OCI-LY7 (cell line): ENCODE measurements around the gene STOML2. TPM values are rescaled to one million over a fixed set of nuclear protein-coding genes. Genes with fewer than 3 reads are reported as not detected.
"Not testable (repeated sequence)": the region's sequence is repeated elsewhere in the genome, so short reads cannot be mapped to it uniquely, and the experiment has no call there.

Experiments used
- Bru-seq: library from RNA; stranded (reverse); fragments of 400-500 nt; gene quantifications from one replicate; lab custom pipeline; 2021; lab: Mats Ljungman, UMichigan
- BruChase-seq, 2 experiments: library from RNA; stranded (reverse); fragments of 400-500 nt; gene quantifications; one replicate each; lab custom pipeline; 2021; lab: Mats Ljungman, UMichigan
- BruUV-seq: library from RNA; stranded (reverse); fragments of 400-500 nt; replicated peaks from 2 replicates; lab custom pipeline; 2021; lab: Mats Ljungman, UMichigan
- CTCF ChIA-PET: fragments of 300-600 bp; sonication (Branson Sonifier 250); formaldehyde crosslinking; loops from one replicate; lab custom pipeline; 2022; ENCODE audit warnings: antibody characterized with exemption; ENCODE audit not compliant: unreplicated experiment; lab: Charles Lee
- POLR2A ChIA-PET: fragments of 300-600 bp; sonication (Branson Sonifier 250); formaldehyde crosslinking; loops from one replicate; lab custom pipeline; 2022; ENCODE audit warnings: antibody characterized with exemption; lab: Charles Lee
- DNase-seq: peaks from one replicate; pipeline ENCODE4 v3.0.0-alpha.2; 2015; ENCODE audit warnings: low spot score
- H2AFZ ChIP-seq: fragments of 200-600 bp; sonication (generic), shearing (Covaris generic); 2 replicates; pipeline ENCODE4 v1.6.1; 2014; ENCODE audit warnings: mild to moderate bottlenecking, antibody characterized with exemption, low read length, moderate library complexity
- H3K27ac ChIP-seq: fragments of 200-600 bp; sonication (generic); 2 replicates; pipeline ENCODE4 v1.5.1; 2014; ENCODE audit warnings: mixed run types, low read depth, mild to moderate bottlenecking, moderate library complexity, low read length, inconsistent platforms; ENCODE audit not compliant: poor library complexity, severe bottlenecking
- H3K36me3 ChIP-seq: fragments of 200-600 bp; sonication (generic); 2 replicates; pipeline ENCODE4 v1.6.1; 2014; ENCODE audit warnings: mild to moderate bottlenecking, antibody characterized with exemption, low read length, moderate library complexity, mixed read lengths; ENCODE audit not compliant: insufficient read depth
- H3K4me1 ChIP-seq: fragments of 200-600 bp; sonication (generic); 2 replicates; pipeline ENCODE4 v1.5.1; 2014; ENCODE audit warnings: mild to moderate bottlenecking, low read length; ENCODE audit not compliant: insufficient read depth, poor library complexity, severe bottlenecking
- H3K4me2 ChIP-seq: fragments of 200-600 bp; sonication (generic); 2 replicates; pipeline ENCODE4 v1.6.1; 2014; ENCODE audit warnings: mild to moderate bottlenecking, low read length
- H3K4me3 ChIP-seq: fragments of 200-600 bp; sonication (generic); 2 replicates; pipeline ENCODE4 v1.5.1; 2014; ENCODE audit warnings: mild to moderate bottlenecking, low read depth, low read length; ENCODE audit not compliant: poor library complexity, severe bottlenecking
- H3K79me2 ChIP-seq: fragments of 200-600 bp; sonication (generic); 2 replicates; pipeline ENCODE4 v1.6.1; 2016; ENCODE audit warnings: low read depth, mild to moderate bottlenecking, low read length, moderate library complexity, mixed read lengths; ENCODE audit not compliant: insufficient read depth
- H3K9me2 ChIP-seq: fragments of 200-600 bp; sonication (generic); 2 replicates; pipeline ENCODE4 v1.6.1; 2016; ENCODE audit warnings: mild to moderate bottlenecking, low read length, mixed read lengths; ENCODE audit not compliant: insufficient read depth
- H3K9me3 ChIP-seq: fragments of 200-600 bp; sonication (generic); 2 replicates; pipeline ENCODE4 v1.6.1; 2014; ENCODE audit warnings: mild to moderate bottlenecking, mixed run types, low read length, mixed read lengths
- H4K20me1 ChIP-seq: fragments of 200-600 bp; sonication (generic); 2 replicates; pipeline ENCODE4 v1.6.1; 2014; ENCODE audit warnings: mild to moderate bottlenecking, antibody characterized with exemption, low read length, moderate library complexity, mixed read lengths; ENCODE audit not compliant: insufficient read depth
- EZH2phosphoT487 ChIP-seq: fragments of 200-600 bp; sonication (generic); IDR thresholded peaks from 2 replicates; pipeline ENCODE4 v1.6.1; 2018; ENCODE audit warnings: low read depth, borderline replicate concordance, mild to moderate bottlenecking, mixed run types, antibody characterized with exemption, low read length, moderate library complexity, mixed read lengths
- intact Hi-C: fragments of 100-400 bp; cut with micrococcal nuclease; formaldehyde crosslinking; loops from one replicate; pipeline ENCODE4 v1.10.0; 2022; ENCODE audit not compliant: unreplicated experiment
- long read RNA-seq: library from polyadenylated mRNA; stranded (forward); transcript quantifications from one replicate; pipeline ENCODE4 v2.0.0, GENCODE V29; 2022
- total RNA-seq, 2 experiments: library from RNA; depleted of rRNA in 1 of 2; stranded (reverse); fragments of >200 nt in 1 of 2; shearing (Covaris generic) in 1 of 2; gene quantifications; 2 replicates each; pipeline ENCODE4 v1.2.3, GENCODE V29; 2014 to 2022
- TF ChIP-seq, protein P1 (sequence below): fragments of 200-600 bp; sonication (generic); conservative IDR thresholded peaks from 2 replicates; pipeline ENCODE4 v1.5.1; 2014; ENCODE audit warnings: mild to moderate bottlenecking, antibody characterized with exemption, low read length, moderate library complexity, mixed read lengths

The STOML2 gene, protein sequence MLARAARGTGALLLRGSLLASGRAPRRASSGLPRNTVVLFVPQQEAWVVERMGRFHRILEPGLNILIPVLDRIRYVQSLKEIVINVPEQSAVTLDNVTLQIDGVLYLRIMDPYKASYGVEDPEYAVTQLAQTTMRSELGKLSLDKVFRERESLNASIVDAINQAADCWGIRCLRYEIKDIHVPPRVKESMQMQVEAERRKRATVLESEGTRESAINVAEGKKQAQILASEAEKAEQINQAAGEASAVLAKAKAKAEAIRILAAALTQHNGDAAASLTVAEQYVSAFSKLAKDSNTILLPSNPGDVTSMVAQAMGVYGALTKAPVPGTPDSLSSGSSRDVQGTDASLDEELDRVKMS
- total RNA-seq (2014; rRNA removed; shearing (Covaris generic)) (152 and 158 TPM in 2 replicates), total RNA-seq (2022) (139 and 155 TPM in 2 replicates), Bru-seq, nascent RNA (percentile 88 among the genes with signal in this experiment), BruChase-seq, experiment 1, labeled RNA remaining after a 6-hour chase (percentile 97 among the genes with signal in this experiment), BruChase-seq, experiment 2, labeled RNA remaining after a 2-hour chase (percentile 89 among the genes with signal in this experiment)
- long read RNA-seq, transcript STOML2-201 (10 exons, 1,278 nt) = major isoform, 239 of 299 reads
- long read RNA-seq, partial matches to known transcripts = 45 of 299 reads
- long read RNA-seq, other reads (novel, unspliced or antisense) = 9 of 299 reads

DNA sequence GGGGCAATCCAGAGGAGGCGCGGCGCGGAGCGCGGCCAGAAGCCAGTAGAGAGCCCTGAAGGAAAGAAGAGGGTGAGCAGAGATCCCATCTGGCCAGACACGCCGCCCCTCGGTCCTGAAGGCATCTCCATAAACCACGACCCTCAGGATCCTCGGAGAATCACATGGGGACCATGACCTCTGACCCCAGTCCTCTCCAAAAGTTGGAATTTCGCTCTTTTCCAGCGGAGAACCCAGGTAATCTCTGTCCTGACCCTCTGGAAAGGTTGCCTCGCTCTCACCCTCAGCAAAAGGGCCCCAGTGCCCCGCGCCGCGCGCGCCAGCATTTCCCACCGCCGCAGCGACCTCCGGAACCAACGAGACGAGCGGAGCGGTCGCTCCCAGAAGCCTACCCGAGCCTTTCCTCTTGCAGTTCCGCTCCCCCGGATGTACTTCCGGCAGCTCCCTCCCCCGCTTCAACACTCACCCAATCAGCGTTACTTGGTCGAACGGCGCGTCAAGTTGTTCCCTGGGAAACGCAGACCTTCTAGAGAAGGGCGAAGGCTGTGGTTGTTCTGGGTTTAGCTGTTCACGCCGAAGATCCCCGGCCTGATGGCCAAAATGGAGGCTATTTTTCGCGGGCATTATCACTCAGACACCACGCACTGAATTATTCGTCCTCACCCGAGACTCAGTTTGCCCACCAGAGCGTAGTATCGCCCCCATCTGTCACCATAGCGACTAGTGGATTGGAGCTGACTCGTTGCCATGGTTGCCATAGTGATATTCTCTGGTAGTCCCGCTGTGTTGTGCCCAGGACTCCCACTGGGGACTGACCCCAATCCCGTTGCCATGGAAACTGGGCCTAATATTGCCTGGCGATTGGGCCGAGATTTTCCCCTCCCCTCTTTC is at the start of gene STOML2:
Gene STOML2 (minus strand): TSS at position 363 of the 891 bp plus-strand sequence. CDS start 37 bp downstream, at position 326.
- Histone ChIP-seq H3K9me3 (no peaks in the 10 kb centered on the region), H3K9me2 (no peaks in the 10 kb centered on the region), H3K4me2 (peak within 1 kb of the TSS; percentile 98), H2AFZ (peak within 1 kb of the TSS; percentile 83), H3K79me2 (peaks cover 13% of the 10 kb centered on the region; the same call in 1 of the 2 replicates), H3K27ac (peak within 1 kb of the TSS; percentile 55), H3K4me3 (peak within 1 kb of the TSS; percentile 95), H4K20me1 (no peaks in the 10 kb centered on the region), H3K36me3 (peaks cover 26% of the 10 kb centered on the region), H3K4me1 (peaks cover 18% of the 10 kb centered on the region)
- TF ChIP-seq, protein P1, sequence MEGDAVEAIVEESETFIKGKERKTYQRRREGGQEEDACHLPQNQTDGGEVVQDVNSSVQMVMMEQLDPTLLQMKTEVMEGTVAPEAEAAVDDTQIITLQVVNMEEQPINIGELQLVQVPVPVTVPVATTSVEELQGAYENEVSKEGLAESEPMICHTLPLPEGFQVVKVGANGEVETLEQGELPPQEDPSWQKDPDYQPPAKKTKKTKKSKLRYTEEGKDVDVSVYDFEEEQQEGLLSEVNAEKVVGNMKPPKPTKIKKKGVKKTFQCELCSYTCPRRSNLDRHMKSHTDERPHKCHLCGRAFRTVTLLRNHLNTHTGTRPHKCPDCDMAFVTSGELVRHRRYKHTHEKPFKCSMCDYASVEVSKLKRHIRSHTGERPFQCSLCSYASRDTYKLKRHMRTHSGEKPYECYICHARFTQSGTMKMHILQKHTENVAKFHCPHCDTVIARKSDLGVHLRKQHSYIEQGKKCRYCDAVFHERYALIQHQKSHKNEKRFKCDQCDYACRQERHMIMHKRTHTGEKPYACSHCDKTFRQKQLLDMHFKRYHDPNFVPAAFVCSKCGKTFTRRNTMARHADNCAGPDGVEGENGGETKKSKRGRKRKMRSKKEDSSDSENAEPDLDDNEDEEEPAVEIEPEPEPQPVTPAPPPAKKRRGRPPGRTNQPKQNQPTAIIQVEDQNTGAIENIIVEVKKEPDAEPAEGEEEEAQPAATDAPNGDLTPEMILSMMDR = peak; percentile 31; the same call in 1 of the 2 replicates
- no peak for TF ChIP-seq EZH2phosphoT487
- ChIA-PET CTCF (interaction anchor here (0.5 to 1.0 kb wide), 2 partner anchors 11 to 545 kb away, joined by 3 to 4 read pairs; no protein-coding TSS in a partner anchor), POLR2A (interaction anchor here (0.7 to 3.1 kb wide), 5 partner anchors 10 to 26 kb away, joined by 3 to 24 read pairs (median 4); partner anchors contain the start of genes ATOSB and FANCG)
- intact Hi-C loops = loop anchor here (1.0 to 2.0 kb wide), 2 partner anchors 23 to 114 kb away; partner anchors contain the start of gene DNAJB5
- DNase-seq = peak; percentile 95
- BruUV-seq = TSS peak; percentile 88

DNA sequence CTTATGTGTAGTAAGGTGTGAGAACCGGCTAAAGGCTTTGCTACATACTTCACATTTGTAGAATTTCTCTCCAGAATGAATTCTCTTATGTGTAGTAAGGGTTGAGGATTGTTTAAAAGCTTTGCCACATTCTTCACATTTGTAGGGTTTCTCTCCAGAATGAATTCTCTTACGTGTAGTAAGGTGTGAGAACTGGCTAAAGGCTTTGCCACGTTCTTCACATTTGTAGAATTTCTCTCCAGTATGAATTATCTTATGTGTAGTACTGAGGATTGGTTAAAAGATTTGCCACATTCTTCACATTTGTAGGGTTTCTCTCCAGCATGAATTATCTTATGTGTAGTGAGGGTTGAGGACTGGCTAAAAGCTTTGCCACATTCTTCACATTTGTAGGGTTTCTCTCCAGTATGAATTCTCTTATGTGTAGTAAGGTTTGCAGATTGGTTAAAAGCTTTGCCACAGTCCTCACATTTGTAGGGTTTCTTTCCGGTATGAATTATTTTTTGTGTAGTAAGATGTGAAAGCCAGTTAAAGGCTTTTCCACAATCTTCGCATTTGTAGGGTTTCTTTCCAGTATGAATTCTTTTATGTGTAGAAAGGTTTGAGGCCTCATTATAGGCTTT is 45.1 kb upstream of the STOML2 start:
- H4K20me1 ChIP-seq, H3K79me2 ChIP-seq, H3K36me3 ChIP-seq, H3K4me3 ChIP-seq, H2AFZ ChIP-seq, CTCF ChIA-PET, DNase-seq, H3K27ac ChIP-seq, H3K4me2 ChIP-seq, H3K4me1 ChIP-seq, intact Hi-C loops, BruUV-seq, POLR2A ChIA-PET, H3K9me2 ChIP-seq: not testable (repeated sequence)
- peaks cover 19% of the 10 kb centered on the region for H3K9me3 ChIP-seq
